Stomach (tissue), 4 donors: ENCODE measurements around the gene ZFHX2.

Experiments
- CTCF ChIP-seq, 7 experiments: fragments of 450-650 bp in 4 of 7; fragments of 200-600 bp in 3 of 7; sonication (generic) in 3 of 7; IDR thresholded peaks; one replicate each; pipeline ENCODE4 v1.5.1; 2016 to 2019; ENCODE audit warnings: antibody characterized with exemption in 7 of 7, control low read depth in 2 of 7, mild to moderate bottlenecking in 1 of 7
- EP300 ChIP-seq: sonication (generic); formaldehyde crosslinking; IDR thresholded peaks from one replicate; pipeline ENCODE4 v1.6.1; 2017; ENCODE audit warnings: antibody characterized with exemption
- POLR2A ChIP-seq, 4 donors: fragments of 450-650 bp; IDR thresholded peaks; one replicate each; pipeline ENCODE4 v1.6.1; 2016; ENCODE audit warnings: antibody characterized with exemption in 4 of 4, control low read depth in 2 of 4, mild to moderate bottlenecking in 1 of 4, moderate library complexity in 1 of 4
- POLR2AphosphoS5 ChIP-seq, 3 donors: sonication (generic); formaldehyde crosslinking; IDR thresholded peaks; one replicate each; pipeline ENCODE4 v1.6.1; 2016; ENCODE audit warnings: antibody characterized with exemption in 3 of 3

- TF ChIP-seq EP300, result no peak
- no peak for TF ChIP-seq CTCF (IDR thresholded peaks at IDR 0.05)
- TF ChIP-seq POLR2A (IDR thresholded peaks at IDR 0.05), result no peak
- no peak for TF ChIP-seq POLR2AphosphoS5 (IDR thresholded peaks at IDR 0.05)
These were observed 23.0 kb downstream of the ZFHX2 start for GRCh38 chr14:23528555-23528954.
